ENCODE results near the gene CAPN12.

The CAPN12 gene

DNA sequence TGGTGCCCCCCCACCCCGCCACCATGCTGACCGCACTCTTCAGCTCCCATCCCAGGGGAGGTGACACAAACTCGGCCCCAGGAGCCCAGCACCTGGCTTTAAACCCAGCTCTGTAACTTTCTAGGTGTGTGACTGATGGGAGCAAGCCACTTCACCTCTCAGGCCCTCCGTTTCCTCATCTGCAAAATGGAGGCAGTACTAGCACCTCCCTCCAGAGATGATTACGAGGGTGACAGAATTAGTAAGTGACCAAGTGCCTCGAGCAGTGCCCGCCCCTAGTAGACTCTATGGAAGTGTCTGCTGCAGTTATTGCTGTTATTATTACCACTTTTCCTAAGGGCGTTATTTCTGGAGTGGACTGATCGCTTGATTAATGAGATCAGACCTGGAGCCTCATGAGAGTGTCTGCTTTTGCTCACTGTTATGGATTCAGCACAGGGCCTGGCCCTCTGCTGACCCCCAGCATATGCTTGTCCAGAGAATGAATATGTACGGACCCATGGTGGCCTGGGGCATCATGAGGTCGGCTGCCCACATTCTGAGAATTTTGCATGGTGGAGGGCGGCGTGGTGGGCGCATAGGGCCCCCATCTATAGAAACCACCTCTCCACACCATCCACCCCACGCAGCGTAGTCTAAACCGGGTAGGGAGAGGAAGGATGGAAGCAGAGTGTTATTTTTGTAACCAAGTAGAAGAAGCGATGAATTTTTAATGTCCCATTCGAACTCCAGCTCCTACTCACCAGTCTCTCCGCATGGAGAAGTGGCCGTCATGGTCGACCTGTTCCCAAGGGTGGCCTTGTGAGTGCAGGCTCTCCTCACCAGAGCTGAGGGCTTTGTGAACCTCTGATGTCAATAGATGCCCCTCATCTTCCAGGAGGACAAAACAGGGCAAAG is 48.2 kb downstream of the CAPN12 start:
- no peak for DNase-seq (ENCODE audit: low spot score)

GRCh38 chr19:38695317-38695683 is 49.0 kb downstream of the CAPN12 start:
- no peak for DNase-seq (ENCODE audit: low spot score)

DNA sequence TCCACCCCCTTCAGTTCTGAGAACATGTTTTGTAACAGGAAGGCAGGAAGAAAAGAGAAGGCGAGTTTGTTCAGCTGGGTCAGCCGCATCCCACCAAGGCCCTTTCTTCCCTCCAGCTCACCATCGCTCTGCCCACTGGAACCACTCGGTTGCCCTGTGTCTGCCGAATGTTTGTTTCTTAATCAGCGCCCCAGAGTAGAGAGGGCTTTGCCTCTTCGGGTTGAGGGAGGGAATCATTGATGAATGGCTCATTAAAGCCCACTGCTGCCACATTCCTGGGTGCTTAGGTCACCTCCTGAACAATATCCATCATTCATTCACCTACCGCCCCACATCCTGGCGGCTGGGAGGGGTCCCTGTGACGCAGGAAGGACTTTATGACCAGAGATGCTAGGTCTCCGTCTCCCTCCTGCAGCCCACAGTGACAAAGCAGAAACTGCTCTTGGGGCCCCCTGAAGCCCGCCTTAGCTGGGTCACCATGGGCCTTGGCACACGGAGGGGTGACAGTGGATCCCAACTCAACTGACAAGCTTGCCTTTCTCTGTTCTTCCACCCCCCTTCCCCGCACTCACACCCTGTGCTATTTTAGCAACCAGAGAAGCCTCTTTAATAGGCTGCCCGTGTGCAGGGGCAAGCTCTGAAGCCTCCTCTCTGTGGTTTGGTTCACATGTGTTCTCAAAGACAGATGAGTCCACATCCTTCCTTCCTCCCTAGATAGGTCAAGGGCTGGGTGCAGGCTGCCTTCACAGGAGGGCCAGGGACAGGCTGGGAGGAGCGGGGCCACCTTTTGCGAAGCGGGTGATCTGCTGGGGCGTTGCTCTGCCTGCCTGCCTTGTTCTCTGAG is 50.7 kb downstream of the CAPN12 start:
- no peak for DNase-seq (ENCODE audit: low spot score)

- DNase-seq (ENCODE audit: low spot score) = no peak
These were observed 51.6 kb downstream of the CAPN12 start for GRCh38 chr19:38692458-38693379.

GRCh38 chr19:38691938-38692457 is 52.3 kb downstream of the CAPN12 start:
- no peak for DNase-seq (ENCODE audit: low spot score)

GRCh38 chr19:38690832-38691231 is 53.4 kb downstream of the CAPN12 start:
- DNase-seq (ENCODE audit: low spot score) = no peak

DNA sequence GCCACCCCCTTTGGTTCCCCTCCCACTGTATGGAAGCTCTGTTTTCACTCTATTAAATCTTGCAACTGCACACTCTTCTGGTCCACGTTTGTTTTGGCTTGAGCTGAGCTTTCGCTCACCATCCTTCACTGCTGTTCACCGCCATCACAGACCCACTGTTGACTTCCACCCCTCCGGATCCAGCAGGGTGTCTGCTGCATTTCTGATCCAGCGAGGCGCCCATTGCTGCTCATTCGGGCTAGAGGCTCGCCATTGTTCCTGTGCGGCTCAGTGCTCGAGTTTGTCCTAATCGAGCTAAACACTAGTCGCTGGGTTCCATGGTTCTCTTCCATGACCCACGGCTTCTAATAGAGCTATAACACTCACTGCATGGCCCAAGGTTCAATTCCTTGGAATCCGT is 54.1 kb downstream of the CAPN12 start:
- DNase-seq (ENCODE audit: low spot score) = no peak

- DNase-seq (ENCODE audit: low spot score) = no peak
These were observed 56.4 kb downstream of the CAPN12 start for GRCh38 chr19:38687837-38688378.

DNA sequence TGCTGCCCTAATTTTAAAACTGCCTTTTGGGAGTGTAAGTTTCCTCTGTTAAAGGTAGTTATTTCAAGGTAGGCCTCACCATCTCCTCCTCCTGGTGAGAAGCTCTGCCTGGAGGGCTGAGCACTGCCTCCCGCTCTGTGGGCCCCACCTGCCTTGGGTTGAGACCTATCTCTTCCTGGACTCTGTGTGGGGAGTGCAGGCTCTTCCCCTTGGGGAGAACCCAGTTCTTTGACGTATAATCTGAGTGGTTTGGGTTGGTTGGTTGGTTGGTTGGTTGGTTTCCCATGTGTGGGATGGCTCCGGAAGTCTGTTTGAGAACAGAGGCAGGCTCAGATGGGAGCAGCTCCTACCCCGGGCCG is 57.8 kb downstream of the CAPN12 start:
- no peak for DNase-seq (ENCODE audit: low spot score)

DNA sequence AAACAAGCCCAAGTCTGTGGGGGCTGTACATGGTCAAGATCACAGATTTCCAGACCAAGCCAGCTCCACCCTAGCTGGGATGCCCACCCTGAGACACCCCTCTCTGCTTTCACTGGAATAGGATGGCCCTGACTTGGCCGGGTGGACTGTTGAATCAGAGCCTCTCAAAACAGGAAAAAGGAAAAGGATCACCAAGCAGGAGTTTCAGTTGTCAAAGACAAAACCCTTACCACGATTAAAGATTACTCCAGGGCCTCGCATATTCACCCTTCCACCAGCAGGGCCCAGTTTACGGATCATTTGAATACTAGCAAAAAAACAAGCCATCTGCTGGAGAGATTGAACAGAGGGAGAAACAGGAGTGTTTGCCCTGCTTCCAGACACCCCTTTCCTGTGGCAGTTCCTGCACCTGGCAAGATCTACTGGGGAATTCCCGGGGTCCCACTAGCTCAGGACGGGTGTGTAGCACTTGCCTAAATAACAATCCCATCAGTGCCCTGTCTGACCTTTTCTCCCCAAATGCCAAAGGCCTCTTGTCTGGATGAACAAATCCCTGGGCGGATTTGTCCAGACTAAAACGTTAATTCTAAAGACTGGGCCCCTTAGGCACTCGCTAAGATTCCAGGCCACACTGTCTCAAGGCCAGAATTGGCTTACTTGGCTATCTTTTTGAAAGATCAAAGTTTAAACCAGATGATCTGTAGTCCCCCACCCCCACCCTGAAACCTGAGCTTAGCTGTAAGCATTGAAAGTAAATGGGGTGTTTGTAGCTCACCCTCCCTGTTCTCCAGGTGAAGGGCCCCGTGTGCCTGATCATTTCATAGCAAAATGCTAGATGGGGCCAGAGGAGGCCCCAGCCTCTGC is 58.4 kb downstream of the CAPN12 start:
- no peak for DNase-seq (ENCODE audit: low spot score)

DNA sequence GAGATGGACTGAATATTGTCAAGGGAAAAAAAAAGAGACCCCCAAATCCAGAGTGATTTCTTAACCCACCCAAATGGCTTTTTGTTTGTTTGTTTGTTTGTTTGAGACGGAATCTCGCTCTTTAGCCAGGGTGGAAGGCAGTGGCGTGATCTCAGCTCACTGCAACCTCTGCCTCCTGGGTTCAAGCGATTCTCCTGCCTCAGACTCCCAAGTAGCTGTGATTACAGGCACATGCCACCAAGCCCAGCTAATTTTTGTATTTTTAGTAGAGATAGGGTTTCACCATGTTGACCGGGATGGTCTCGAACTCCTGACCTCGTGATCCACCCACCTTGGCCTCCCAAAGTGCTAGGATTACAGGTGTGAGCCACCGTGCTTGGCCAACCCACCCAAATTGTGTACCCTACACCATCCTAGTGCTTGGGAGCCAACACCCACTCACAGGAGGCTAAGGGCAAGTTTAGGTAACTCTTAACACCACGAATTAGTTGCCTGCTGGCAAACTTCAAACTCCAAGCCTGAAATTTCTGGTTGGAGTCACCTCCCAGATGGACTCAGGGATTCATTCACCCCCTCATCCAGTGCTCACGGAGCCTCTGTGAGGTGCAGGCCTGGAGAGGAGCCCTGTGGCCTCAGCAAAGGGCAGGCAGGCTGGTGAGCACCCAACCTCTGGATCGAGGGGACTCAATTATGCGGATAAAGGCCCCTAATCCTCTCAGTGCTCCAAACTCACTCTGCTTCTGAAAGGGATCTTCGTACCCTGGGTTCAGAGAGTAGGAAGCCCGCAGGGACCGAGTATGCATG is 59.2 kb downstream of the CAPN12 start:
- DNase-seq (ENCODE audit: low spot score) = no peak

- no peak for DNase-seq (ENCODE audit: low spot score)
These were observed 60.0 kb downstream of the CAPN12 start for GRCh38 chr19:38684078-38684861.

DNA sequence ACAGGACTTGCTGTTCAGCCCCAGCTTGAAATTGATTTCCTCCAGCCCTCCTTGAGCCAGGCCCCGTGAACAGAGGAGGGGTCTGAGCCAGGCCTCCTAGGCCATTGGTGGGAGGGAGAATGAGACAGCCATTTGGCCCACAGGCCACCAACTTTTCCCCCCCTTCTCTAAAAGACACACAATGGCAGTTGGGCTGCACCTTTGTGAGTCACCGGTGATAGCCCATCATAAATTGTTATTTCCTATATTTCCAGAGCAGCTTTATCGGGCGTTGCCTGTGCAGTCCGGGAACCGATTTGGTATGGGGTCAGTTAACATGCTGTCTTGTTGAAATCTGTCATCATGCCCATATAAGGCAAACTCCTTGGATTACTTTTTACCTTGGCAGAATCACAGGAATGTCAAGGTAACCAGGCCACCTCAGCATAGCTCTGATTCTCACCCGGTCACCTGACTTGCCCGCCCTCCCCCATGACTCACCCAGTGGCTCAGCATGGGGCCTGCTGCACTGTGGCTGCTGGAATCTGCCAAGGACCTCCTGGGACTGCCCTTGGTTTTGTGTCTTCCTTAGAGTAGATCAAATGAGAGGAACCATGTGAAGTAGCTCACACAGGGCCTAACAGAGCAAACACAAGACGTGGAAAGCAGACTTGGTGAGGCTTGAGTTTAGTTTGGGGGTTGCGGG is 60.7 kb downstream of the CAPN12 start:
- no peak for DNase-seq (ENCODE audit: low spot score)

DNA sequence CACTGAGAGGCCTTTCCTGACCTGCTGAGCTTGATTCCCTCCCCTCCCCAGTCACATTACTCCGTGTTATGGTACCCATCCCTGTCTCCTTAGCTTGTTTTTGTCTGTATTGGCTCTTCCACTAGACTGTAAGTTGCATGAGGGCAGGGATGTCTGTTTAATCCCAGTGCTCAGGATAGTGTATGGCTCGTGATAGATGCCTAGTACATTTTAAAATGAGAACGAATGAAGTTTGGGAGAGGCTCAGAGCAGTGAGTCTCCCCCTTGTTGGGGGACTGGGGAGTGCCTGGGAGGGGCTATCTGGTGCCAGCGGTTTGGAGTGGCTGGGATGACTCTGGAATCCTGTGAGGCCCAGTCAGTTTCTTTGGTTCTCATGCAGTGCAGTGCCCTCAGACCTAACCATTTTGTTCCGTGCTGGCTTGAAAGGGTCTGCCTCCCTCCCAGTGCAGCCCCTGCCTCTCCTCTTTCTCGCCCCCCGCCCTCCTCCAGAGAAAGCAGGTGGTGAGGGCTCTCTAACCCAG is 61.3 kb downstream of the CAPN12 start:
- no peak for DNase-seq (ENCODE audit: low spot score)

DNA sequence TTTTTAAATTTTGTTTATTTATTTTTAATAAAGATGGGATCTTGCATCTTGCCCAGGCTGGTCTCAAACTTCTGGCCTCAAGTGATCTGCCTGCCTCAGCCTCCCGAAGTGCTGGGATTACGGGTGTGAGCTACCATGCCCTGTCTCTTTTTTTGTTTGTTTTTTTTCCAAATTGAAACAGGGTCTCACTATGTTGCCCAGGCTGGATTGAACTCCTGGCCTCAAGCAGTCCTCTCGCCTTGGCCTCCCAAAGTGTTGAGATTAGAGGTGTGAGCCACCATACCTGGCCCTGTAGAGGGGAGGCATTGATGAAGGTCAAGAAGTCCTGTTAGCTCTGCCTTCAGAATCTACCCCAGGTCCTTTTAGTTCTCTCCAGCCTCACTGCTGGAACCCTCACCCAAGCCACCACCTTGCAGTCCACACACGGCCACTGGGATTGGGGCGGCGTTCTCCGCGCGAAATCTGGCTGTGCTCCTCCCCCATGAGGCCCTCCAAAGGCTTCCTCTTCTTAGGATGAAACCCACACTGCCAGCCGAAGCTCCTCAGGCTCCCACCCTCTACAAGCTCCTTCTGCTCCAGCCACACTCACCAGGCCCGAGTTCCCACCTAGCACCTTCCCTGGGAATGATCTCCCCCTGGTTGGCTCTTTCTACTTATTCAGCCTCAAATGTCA is 61.9 kb downstream of the CAPN12 start:
- no peak for DNase-seq (ENCODE audit: low spot score)

All from left forelimb (tissue), 1 donor.